Measurements from ENCODE around the gene UBL5. TPM values are rescaled to one million over a fixed set of nuclear protein-coding genes. Genes with fewer than 3 reads are reported as not detected.
A peak's percentile ranks its signal among the peaks of the same experiment; 100 is the strongest.
"Not testable (repeated sequence)": the region's sequence is repeated elsewhere in the genome, so short reads cannot be mapped to it uniquely, and the experiment has no call there.

The UBL5 gene
- total RNA-seq, result 100 to 1,000 TPM; 313 to 321 TPM

DNA sequence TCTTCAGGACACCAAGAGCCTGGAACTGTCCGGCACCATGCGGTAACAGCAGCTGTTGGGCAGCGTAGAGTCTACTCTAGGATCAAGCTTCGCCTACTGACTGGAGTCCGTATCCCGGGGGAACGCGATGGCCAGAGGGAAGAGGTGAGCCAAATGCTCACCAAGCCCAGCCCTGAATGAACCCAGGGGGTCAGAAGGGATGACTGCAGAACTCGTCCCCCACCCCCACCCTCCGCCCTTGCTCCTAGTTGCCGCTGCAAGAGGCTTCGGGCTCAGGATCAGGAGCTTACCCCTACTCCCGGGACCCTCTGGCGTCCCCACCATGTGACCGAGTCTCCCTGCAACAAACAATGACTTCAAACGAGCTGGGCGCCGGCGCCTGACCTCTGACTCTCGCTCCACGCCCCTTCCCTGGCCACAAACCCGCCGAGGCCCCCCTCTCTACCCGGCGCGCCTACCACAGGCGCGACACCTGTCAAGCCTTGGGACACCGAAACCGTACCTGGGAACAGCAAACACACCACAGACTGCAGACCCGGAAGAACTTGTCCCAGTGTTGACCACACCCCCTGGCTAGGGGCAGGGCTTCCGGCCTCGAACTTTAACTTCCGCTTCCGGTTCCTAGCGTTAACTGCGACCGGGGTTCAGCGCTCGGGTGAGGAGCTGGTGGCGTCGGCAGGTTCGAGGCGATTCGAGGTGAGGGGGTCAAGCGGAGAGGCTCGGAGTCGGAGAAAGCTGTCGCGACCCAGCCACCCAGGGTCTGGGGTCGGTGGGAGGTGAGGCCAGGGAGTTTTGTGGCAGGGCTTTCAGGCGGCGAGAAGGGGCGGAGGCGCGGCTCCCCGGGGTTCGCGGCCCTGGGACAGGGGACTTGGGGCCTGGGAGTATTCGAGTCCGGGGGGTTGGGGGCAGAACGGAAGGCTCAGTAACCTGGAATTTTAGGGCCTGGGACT is at the start of gene UBL5:
Gene UBL5, plus strand, starts transcription at position 630 of the 950 bp plus-strand sequence. CDS start 420 bp downstream, outside the sequence.
- ChIA-PET POLR2A (interaction anchor here (0.6 to 2.3 kb wide), 10 partner anchors 9 to 1711 kb away, joined by 3 to 11 read pairs (median 4); partner anchors contain the start of genes CNN1 and FBXL12), CTCF (interaction anchor here (1.0 kb wide), 1 partner anchor 9 kb away, joined by 3 read pairs; no protein-coding TSS in a partner anchor)
- Mint-ChIP-seq H3K4me1 (ENCODE audit: low read depth) (peaks cover 20% of the 10 kb centered on the region), H3K27ac (peak within 1 kb of the TSS; percentile 98), H3K4me3 (peak within 1 kb of the TSS; percentile 99), H3K36me3 (ENCODE audit: low read depth) (peaks cover 21% of the 10 kb centered on the region), H3K9me3 (no peaks in the 10 kb centered on the region), H3K27me3 (no peaks in the 10 kb centered on the region)
- TF ChIP-seq, protein P1, sequence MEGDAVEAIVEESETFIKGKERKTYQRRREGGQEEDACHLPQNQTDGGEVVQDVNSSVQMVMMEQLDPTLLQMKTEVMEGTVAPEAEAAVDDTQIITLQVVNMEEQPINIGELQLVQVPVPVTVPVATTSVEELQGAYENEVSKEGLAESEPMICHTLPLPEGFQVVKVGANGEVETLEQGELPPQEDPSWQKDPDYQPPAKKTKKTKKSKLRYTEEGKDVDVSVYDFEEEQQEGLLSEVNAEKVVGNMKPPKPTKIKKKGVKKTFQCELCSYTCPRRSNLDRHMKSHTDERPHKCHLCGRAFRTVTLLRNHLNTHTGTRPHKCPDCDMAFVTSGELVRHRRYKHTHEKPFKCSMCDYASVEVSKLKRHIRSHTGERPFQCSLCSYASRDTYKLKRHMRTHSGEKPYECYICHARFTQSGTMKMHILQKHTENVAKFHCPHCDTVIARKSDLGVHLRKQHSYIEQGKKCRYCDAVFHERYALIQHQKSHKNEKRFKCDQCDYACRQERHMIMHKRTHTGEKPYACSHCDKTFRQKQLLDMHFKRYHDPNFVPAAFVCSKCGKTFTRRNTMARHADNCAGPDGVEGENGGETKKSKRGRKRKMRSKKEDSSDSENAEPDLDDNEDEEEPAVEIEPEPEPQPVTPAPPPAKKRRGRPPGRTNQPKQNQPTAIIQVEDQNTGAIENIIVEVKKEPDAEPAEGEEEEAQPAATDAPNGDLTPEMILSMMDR (IDR thresholded peaks at IDR 0.05), result no peak
- DNase-seq (peak; percentile 92), ATAC-seq (peak; percentile 97)
- intact Hi-C loops (cut with micrococcal nuclease), result no loop called here

DNA sequence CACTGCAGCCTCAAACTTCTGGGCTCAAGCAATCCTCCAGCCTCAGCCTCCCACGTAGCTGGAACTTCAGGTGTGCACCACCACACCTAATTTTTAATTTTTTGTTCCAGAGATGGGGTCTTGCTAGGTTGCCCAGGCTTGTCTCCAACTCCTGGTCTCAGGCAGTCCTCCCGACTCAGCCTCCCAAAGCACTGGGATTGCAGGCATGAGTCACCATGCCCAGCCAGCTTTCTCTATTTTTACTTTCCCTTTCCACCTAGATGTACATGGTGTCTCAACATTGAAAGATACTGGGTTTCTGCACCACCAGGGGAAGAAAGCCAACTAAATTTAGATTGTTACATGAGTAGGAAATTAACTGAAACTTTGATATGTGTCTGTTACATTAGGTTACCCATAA is 45.4 kb upstream of the UBL5 start:
- TF ChIP-seq, protein P1 (IDR thresholded peaks at IDR 0.05), result no peak
- DNase-seq (no peak), ATAC-seq (no peak)
- ChIA-PET CTCF (no interaction called here), POLR2A (interaction anchor here (1.1 kb wide), 1 partner anchor 14 kb away, joined by 5 read pairs; the partner anchor contains the start of gene ZNF846)
- peaks cover 8% of the 10 kb centered on the region for H3K9me3 Mint-ChIP-seq
- intact Hi-C loops (cut with micrococcal nuclease), result no loop called here
- peak overlapping the region; percentile 42 for H3K27ac Mint-ChIP-seq
- H3K4me3 Mint-ChIP-seq, result no peak overlapping the region
- H3K4me1 Mint-ChIP-seq (ENCODE audit: low read depth), result peaks cover 21% of the 10 kb centered on the region
- no peaks in the 10 kb centered on the region for H3K27me3 Mint-ChIP-seq
- H3K36me3 Mint-ChIP-seq (ENCODE audit: low read depth), result peaks cover 3% of the 10 kb centered on the region

DNA sequence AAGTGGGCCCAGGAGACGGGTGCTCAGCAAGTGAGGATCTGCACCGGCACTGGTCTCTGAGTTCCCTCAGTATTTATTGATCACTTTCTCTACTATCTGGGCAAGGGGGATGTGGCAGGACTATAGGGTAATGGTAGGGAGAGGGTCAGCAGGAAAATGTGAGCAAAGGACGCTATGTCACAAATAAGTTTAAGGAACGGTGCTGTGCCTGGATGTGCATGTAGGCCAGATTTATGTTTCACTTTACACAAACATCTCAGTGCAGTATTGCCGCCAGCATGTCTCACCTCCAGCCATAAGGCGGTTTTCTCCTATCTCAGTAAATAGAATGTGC is 43.6 kb upstream of the UBL5 start:
- peak overlapping the region; percentile 78 for H3K4me3 Mint-ChIP-seq
- POLR2A ChIA-PET; H3K9me3 Mint-ChIP-seq; H3K27me3 Mint-ChIP-seq; DNase-seq; H3K36me3 Mint-ChIP-seq (ENCODE audit: low read depth); intact Hi-C loops (cut with micrococcal nuclease); CTCF ChIA-PET; ATAC-seq: not testable (repeated sequence)
- peak overlapping the region; percentile 97 for H3K27ac Mint-ChIP-seq
- H3K4me1 Mint-ChIP-seq (ENCODE audit: low read depth), result peaks cover 23% of the 10 kb centered on the region

DNA sequence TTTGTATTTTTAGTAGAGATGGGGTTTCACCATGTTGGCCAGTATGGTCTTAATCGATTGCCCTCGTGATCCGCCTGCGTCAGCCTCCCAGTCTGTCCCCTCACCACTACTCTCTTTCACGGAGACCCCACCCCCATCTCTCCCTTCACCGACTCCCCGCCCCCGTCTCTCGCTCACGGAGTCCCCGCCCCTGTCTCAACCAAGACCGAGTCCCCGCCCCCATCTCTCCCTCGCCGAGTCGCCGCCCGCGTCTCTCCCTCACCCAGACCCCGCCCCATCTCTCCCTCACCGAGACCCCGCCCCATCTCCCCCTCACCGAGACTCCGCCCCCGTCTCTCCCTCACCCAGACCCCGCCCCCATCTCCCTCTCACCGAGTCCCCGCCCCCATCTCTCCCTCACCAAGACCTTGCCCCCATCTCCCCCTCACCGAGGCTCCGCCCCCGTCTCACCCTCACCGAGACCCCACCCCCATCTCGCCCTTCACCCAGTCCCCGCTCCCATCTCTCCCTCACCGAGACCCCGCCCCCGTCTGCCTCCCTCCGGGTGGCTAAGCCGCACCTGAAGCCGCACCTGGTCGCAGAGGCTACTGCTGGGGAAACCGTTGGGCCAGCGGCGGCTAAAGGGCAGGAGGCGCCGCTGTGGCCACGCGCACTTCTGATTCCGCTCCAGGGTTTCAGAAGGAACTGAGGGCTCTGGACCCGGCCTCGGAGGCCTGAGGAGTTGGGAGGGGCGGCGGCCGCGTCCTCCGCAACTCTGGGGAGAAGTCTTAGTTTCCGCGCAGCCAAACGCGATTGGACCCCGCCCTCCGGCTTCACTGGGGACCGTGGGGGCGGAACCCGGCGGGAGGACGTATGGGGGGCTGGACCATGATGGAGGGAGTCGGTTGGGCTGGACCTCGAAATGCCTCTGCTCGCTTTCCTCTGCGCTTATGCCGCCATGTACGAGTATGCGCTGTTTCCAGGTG is 42.1 kb upstream of the UBL5 start:
- CTCF ChIA-PET, result no interaction called here
- intact Hi-C loops (cut with micrococcal nuclease), result no loop called here

More for the DNA sequence above, 42.1 kb upstream of the UBL5 start:
- Mint-ChIP-seq H3K4me1 (ENCODE audit: low read depth) (peaks cover 29% of the 10 kb centered on the region), H3K9me3 (peaks cover 3% of the 10 kb centered on the region), H3K27ac (peak overlapping the region; percentile 97), H3K36me3 (ENCODE audit: low read depth) (peaks cover 1% of the 10 kb centered on the region), H3K27me3 (no peaks in the 10 kb centered on the region), H3K4me3 (peak overlapping the region; percentile 78)
- POLR2A ChIA-PET, result interaction anchor here (0.6 kb wide), 1 partner anchor 130 kb away, joined by 3 read pairs; no protein-coding TSS in a partner anchor
- ATAC-seq (peak; percentile 87), DNase-seq (peak; percentile 100)
- TF ChIP-seq, protein P1 (IDR thresholded peaks at IDR 0.05), result no peak

Data from activated CD8-positive, alpha-beta T cell treated with anti-CD3 and anti-CD28 coated beads for 36 hours (primary cell).